ACC112 (cell line): ENCODE results near the gene FUBP1.
"Not testable (repeated sequence)": the region's sequence is repeated elsewhere in the genome, so short reads cannot be mapped to it uniquely, and the experiment has no call there.

ENCODE experiments used
- H2AFZ ChIP-seq: fragments of 200-600 bp; sonication (generic); one replicate; pipeline ENCODE4 v1.6.0; 2017; ENCODE audit warnings: antibody characterized with exemption, low read length; ENCODE audit not compliant: unreplicated experiment
- H3K27ac ChIP-seq: fragments of 200-600 bp; sonication (generic); 2 replicates; pipeline ENCODE4 v1.5.1; 2014; ENCODE audit warnings: low read depth, mild to moderate bottlenecking, antibody characterized with exemption, low read length, moderate library complexity
- H3K27me3 ChIP-seq: fragments of 200-600 bp; sonication (generic); 2 replicates; pipeline ENCODE4 v1.6.1; 2014; ENCODE audit warnings: mild to moderate bottlenecking, antibody characterized with exemption, low read length, moderate library complexity, mixed read lengths; ENCODE audit not compliant: insufficient read depth
- H3K36me3 ChIP-seq: fragments of 200-600 bp; sonication (generic); 2 replicates; pipeline ENCODE4 v1.6.1; 2016; ENCODE audit warnings: mild to moderate bottlenecking, antibody characterized with exemption, low read length, moderate library complexity, mixed read lengths; ENCODE audit not compliant: insufficient read depth
- H3K4me1 ChIP-seq: fragments of 200-600 bp; sonication (generic); one replicate; pipeline ENCODE4 v1.6.1; 2016; ENCODE audit warnings: low read length, mixed read lengths; ENCODE audit not compliant: insufficient read depth, unreplicated experiment, control insufficient read depth
- H3K4me3 ChIP-seq: fragments of 200-600 bp; sonication (generic); 2 replicates; pipeline ENCODE4 v1.5.1; 2014; ENCODE audit warnings: mild to moderate bottlenecking, low read depth, low read length
- H3K79me2 ChIP-seq: fragments of 200-600 bp; sonication (generic); one replicate; pipeline ENCODE4 v1.6.0; 2016; ENCODE audit warnings: low read length; ENCODE audit not compliant: control insufficient read depth, unreplicated experiment, insufficient read depth

Gene FUBP1

GRCh38 chr1:77978969-77979876, at the start of gene FUBP1:
Gene FUBP1 (minus strand): TSS chr1:77979072. CDS start chr1:77979004, 68 bp downstream.
- Histone ChIP-seq H3K4me3 (peak within 1 kb of the TSS; percentile 84), H3K79me2 (peaks cover 84% of the 10 kb centered on the region), H3K27ac (peak within 1 kb of the TSS; percentile 91), H3K36me3 (peaks cover 12% of the 10 kb centered on the region), H3K27me3 (no peaks in the 10 kb centered on the region), H3K4me1 (peaks cover 11% of the 10 kb centered on the region), H2AFZ (peak within 1 kb of the TSS; percentile 73)

GRCh38 chr1:78021134-78021533, 42.3 kb upstream of the FUBP1 start:
- H2AFZ ChIP-seq, H3K27me3 ChIP-seq, H3K4me3 ChIP-seq, H3K79me2 ChIP-seq, H3K27ac ChIP-seq, H3K4me1 ChIP-seq: not testable (repeated sequence)
- peaks cover 22% of the 10 kb centered on the region for H3K36me3 ChIP-seq

DNA sequence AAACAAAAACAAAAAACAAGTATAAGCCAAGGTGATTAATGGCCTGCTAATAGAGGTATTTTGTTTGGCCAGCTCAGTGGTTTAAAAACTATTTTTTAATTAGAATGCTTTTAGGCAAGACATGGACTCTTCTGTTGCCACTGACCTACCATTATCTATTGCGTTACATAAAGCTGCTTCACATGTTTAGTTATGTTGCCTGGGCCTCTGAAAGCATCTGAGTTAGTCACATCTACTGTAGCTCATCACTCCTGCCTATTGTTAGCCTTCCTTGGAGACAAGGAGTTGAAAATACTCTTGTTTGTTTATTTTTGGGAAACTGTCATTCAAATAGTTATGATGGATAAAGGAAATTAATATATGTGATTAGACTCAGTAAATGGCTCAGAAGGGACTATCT, 40.2 kb upstream of the FUBP1 start:
- Histone ChIP-seq H3K27ac (peak overlapping the region; percentile 35), H3K27me3 (no peaks in the 10 kb centered on the region), H3K79me2 (peaks cover 9% of the 10 kb centered on the region), H3K36me3 (peaks cover 34% of the 10 kb centered on the region), H3K4me1 (no peaks in the 10 kb centered on the region), H3K4me3 (no peak overlapping the region), H2AFZ (no peak overlapping the region)

GRCh38 chr1:78015148-78015547, 36.3 kb upstream of the FUBP1 start:
- Histone ChIP-seq H2AFZ (no peak overlapping the region), H3K36me3 (peaks cover 44% of the 10 kb centered on the region), H3K4me1 (peaks cover 14% of the 10 kb centered on the region), H3K4me3 (no peak overlapping the region), H3K27me3 (no peaks in the 10 kb centered on the region), H3K79me2 (peaks cover 39% of the 10 kb centered on the region), H3K27ac (no peak overlapping the region)

- Histone ChIP-seq H3K4me1 (peaks cover 25% of the 10 kb centered on the region), H3K79me2 (peaks cover 79% of the 10 kb centered on the region), H3K4me3 (peak overlapping the region; percentile 96), H3K27me3 (no peaks in the 10 kb centered on the region), H3K27ac (no peak overlapping the region), H2AFZ (no peak overlapping the region), H3K36me3 (peaks cover 28% of the 10 kb centered on the region)
Observed at GRCh38 chr1:78011050-78011449, 32.2 kb upstream of the FUBP1 start.

GRCh38 chr1:78009836-78010235, 31.0 kb upstream of the FUBP1 start:
- H3K27ac ChIP-seq: peak overlapping the region; percentile 19
- peaks cover 25% of the 10 kb centered on the region for H3K4me1 ChIP-seq
- H3K4me3 ChIP-seq: peak overlapping the region; percentile 96
- H2AFZ ChIP-seq: no peak overlapping the region
- no peaks in the 10 kb centered on the region for H3K27me3 ChIP-seq
- peaks cover 83% of the 10 kb centered on the region for H3K79me2 ChIP-seq
- H3K36me3 ChIP-seq: peaks cover 20% of the 10 kb centered on the region

DNA sequence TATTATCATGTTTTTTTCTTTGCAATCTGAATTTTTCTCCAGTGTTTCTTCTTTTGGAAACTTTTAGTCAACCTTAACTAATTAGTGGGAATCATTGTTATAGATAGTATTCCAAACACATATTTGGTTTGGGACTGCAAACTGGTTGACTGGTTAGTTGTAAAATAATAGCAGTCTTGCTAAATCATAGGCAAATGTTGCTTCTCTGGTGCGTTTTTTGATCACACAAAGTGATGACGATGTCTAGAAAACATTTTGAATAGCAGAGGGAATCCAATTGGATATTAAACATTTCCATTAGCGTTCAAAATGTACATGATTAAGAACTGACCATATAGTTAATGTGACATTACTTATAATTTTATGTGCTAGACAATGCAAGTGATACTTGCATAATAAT, 30.4 kb upstream of the FUBP1 start:
- Histone ChIP-seq H3K79me2 (peaks cover 83% of the 10 kb centered on the region), H3K4me1 (peaks cover 25% of the 10 kb centered on the region), H3K27me3 (no peaks in the 10 kb centered on the region), H3K4me3 (peak overlapping the region; percentile 96), H3K36me3 (peaks cover 17% of the 10 kb centered on the region), H2AFZ (no peak overlapping the region), H3K27ac (0 out of 2 replicates have a peak overlapping the region, but pooled peaks have one; percentile 26)

GRCh38 chr1:78007677-78008341, 28.9 kb upstream of the FUBP1 start:
- H2AFZ ChIP-seq: no peak overlapping the region
- H3K4me3 ChIP-seq: peak overlapping the region; percentile 96
- H3K27me3 ChIP-seq: no peaks in the 10 kb centered on the region
- peaks cover 8% of the 10 kb centered on the region for H3K36me3 ChIP-seq
- H3K4me1 ChIP-seq: peaks cover 30% of the 10 kb centered on the region
- peaks cover 75% of the 10 kb centered on the region for H3K79me2 ChIP-seq
- H3K27ac ChIP-seq: peak overlapping the region; percentile 43

DNA sequence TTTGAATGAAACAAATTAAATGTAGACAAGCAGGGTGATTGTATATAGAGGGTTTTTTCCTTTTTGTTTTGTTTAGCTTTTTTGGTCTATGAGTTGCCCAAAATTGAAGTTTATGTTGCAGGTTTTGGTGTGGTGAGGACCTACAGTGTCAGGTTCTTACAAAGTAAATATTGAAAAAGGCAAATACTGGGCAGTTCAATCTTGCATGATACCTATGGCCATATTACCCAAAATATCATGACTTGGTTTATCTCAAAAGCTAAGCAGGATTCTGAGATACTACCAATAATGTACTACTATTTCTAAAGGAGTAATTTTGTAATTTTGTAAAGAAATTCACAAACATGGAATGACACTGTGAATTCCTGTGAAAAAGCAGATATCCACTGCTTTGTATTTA, 27.6 kb upstream of the FUBP1 start:
- peaks cover 76% of the 10 kb centered on the region for H3K79me2 ChIP-seq
- peak overlapping the region; percentile 96 for H3K4me3 ChIP-seq
- peak overlapping the region; percentile 94 for H3K27ac ChIP-seq

GRCh38 chr1:78005755-78006154, 26.9 kb upstream of the FUBP1 start:
- H3K79me2 ChIP-seq: peaks cover 68% of the 10 kb centered on the region
- no peaks in the 10 kb centered on the region for H3K27me3 ChIP-seq
- H3K36me3 ChIP-seq: peaks cover 6% of the 10 kb centered on the region; the same call in 1 of the 2 replicates
- peaks cover 30% of the 10 kb centered on the region for H3K4me1 ChIP-seq
- H3K4me3 ChIP-seq: peak overlapping the region; percentile 96
- no peak overlapping the region for H2AFZ ChIP-seq
- peak overlapping the region; percentile 94 for H3K27ac ChIP-seq

More for the DNA sequence above, 27.6 kb upstream of the FUBP1 start:
- Histone ChIP-seq H3K4me1 (peaks cover 34% of the 10 kb centered on the region), H2AFZ (no peak overlapping the region), H3K27me3 (no peaks in the 10 kb centered on the region), H3K36me3 (peaks cover 6% of the 10 kb centered on the region; the same call in 1 of the 2 replicates)
